ENCODE measurements around the gene MICAL3.
"Not testable (repeated sequence)": the region's sequence is repeated elsewhere in the genome, so short reads cannot be mapped to it uniquely, and the experiment has no call there.

MICAL3 gene

DNA sequence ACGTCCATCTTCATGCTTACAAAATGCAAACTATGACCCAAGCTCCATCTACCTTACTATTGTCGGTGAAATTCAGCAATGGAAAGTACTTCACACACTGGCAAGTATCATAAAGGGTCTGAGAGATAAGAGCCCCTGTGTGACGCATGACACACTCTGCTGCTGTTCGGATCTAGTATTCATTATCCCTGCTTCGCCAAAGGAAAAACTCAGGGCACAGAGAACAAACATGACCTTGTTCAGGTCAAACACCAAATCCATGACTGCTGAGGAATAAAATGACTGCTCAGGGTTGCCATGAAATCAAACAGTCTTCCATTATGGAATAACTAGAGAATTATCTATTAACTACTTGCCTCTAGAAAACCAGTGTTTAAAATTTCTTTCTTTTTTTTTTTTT lies 73.0 kb downstream of the MICAL3 start:
- DNase-seq (ENCODE audit: low spot score), result no peak

DNA sequence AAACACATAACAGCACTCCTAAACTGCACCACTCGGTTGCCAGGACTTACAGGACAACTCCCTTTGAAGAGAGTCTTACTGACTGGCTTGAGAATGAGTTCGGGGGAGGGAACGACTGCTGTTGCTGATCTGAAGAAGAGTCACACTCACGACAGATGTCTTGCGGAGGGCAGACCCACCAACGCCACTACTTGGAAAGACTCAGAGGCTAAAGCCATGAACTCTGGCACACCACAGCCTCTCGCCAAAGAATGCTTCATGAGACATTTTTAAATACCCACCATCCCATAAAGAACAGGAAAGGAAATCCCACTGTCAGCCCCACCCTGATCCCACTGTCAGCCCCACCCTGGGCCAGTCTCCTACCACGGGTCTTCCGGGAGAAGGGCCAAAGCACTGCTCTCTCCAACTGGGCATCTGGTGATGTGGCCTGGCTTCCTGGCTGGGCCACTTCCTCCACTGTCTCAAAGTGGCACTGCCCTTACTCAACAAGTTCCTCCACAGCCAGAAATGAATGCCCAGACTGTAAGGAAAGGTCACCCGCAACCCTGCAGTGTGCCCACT lies 73.6 kb downstream of the MICAL3 start:
- no peak for DNase-seq (ENCODE audit: low spot score)

DNA sequence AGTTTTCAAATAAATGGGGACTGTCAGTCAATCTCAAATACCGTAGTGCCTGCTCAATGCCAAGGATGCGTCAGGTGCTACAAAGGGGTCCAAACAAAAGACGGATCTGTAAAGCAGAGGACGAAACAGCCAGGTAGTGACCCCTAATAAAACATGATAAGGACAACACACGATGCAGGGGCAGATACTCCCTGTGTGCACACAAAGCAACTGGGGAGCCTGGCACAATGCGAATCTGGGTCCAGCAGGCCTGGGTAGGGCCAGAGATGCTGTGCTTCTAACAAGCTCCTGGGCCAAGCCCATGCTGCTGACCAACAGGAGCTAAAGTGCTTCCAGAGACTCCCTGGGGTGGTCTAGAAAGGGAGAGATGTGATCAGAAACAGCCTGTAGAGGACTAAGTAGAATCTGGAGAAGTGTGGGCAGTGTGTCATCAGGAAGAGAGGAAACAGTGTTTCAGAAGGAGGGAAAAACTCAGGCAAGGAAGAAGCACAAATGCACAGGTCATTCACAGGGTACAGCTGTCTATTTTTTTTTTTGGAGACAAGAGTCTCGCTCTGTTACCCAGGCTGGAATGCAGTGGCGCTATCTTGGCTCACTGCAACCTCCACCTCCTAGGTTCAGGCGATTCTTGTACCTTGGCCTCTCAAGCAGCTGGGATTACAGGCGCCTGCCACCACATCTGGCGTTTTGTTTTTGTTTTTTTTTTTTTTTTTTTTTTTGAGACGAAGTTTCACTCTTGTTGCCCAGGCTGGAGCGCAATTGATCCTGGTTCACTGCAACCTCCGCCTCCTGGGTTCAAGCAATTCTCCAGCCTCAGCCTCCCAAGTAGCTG lies 74.5 kb downstream of the MICAL3 start:
- DNase-seq (ENCODE audit: low spot score), result no peak

DNA sequence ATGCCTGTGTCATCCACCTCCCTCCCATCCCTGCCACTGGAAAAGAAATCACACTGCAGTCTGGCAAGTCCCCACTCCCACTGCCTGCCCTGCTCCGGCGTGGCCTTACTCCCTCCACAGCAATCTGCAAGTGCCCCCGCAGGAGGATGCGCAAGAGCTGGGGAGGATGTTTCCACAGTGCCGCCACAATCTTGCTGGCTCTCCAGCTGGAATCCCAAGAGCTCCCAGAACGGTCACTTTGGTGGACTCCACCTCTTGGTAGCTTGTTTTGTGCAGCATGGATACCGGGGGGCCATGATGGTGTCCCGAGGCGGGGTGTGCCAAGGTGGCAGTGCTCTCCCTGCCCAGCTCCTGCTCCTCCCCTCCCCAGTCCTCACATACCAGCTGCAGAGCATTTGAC lies 76.3 kb downstream of the MICAL3 start:
- no peak for DNase-seq (ENCODE audit: low spot score)

- no peak for DNase-seq (ENCODE audit: low spot score)
These were observed 77.5 kb downstream of the MICAL3 start for GRCh38 chr22:17946662-17947367.

DNA sequence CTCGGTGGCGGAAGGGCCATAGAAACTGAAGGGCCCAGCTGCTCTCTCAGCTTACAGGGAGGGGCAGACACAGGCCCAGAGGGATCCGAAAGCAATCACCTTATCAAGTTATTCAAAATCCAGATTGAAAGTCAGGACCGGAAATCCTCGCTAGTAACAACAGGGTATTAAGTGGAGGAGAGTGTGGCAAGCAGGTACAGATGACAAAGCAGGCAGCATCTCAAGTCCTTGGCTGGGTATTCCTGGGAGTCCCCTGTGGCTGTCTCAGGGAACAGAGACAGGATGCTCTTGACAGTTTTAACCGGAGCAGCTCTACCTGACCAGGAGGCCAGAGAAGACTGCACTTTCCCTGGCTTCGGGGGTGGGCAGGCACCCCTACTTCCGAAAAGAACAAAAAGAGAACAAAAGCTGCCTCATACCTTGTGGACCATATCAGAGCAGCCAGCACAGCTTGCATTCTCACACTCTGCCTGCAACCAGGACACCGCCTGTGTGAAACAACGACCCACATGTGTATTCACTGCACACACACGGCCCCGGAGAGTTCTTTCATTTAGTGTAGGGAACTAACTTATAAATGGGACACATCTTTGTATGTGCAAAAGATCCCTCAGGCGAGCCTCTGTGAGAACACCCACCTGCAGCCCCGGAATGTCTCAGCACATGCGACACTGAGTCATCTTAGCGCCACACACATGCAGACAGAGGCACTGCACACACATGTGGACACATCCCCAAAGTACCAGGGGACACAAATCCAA lies 78.3 kb downstream of the MICAL3 start:
- no peak for DNase-seq (ENCODE audit: low spot score)

- no peak for DNase-seq (ENCODE audit: low spot score)
These were observed 79.0 kb downstream of the MICAL3 start for GRCh38 chr22:17945156-17945887.

DNA sequence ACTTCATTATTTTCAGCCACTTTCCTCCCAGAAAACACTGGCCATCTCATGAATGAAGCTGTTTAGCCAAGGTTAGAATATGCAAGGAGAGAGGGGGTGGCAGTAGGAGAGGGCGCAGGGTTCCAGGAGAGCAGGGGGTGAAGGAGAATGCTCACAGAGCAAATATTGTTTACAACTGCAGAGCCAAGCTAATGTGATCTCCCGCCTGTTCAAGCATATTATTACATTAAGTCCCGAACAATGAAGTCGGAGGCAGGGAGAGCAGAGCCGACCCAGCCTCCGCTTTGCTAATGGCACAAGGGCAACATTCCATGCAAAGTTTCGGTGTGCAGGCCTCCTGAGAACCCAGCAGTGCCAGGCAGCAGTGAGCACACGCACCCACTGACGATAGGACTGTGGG lies 80.1 kb downstream of the MICAL3 start:
- no peak for DNase-seq (ENCODE audit: low spot score)

GRCh38 chr22:17943533-17944249 lies 80.7 kb downstream of the MICAL3 start:
- no peak for DNase-seq (ENCODE audit: low spot score)

DNA sequence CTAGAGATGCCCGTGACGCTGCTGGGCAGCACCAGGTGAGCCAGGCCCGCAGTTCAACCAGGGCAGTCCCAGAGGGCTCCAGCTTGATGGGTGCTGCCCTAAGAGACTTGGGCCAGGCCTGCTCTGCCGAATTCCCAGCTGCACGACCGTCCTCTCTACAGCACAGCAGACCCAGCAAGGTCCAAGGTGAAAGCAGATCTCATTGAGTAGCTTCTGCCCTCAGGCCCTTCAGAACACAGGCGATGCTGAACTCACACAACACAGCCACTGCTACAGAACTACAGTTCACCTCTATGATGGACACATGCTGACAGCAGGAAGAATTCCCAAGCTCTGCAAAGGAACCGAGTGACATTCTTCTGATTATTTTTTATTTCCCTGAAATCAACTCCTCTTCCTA lies 81.6 kb downstream of the MICAL3 start:
- no peak for DNase-seq (ENCODE audit: low spot score)

DNA sequence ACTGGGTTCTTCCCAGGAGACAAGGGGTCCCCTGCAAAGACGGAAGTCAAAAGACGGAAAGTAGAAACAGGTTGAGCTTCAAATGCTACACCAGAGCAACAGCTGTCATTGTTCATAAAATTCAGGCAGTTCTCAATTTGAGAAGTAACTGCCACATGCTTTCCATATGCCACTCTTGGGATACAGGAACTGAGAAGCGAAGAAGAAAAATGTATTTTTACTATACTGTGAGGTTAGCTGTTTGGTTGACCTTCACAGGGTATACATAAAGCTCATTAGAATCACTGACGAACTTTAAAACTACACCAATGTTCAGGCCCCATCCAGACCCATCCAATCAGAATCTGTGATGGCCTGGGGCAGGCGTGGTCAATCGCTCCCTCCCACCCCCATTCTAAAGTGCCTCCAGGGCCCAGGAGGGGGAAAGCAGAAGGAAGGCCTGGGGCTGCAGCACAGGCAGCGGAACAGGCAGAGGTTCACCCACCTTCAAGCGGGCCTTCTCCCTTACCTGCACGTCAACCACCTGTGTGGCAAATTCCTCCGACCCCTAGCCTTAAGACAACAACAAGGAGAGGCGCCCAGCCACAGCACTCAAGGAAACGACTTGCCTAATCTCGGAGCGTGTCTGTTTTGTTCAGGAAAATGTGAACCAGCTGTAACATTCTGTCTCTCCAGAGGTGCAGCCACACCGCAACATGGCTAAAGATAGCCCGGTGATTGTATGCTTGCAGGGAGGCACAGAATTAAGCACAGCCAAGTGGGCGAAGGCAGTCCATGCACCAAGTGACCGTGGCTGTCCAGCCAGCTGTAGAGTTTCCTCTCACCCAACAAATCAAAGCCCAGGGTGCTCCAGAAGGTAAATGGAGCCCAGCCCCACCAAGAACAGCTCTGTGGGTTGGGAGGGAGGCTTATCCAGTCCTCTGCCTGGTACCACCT lies 82.6 kb downstream of the MICAL3 start:
- DNase-seq (ENCODE audit: low spot score), result no peak

DNA sequence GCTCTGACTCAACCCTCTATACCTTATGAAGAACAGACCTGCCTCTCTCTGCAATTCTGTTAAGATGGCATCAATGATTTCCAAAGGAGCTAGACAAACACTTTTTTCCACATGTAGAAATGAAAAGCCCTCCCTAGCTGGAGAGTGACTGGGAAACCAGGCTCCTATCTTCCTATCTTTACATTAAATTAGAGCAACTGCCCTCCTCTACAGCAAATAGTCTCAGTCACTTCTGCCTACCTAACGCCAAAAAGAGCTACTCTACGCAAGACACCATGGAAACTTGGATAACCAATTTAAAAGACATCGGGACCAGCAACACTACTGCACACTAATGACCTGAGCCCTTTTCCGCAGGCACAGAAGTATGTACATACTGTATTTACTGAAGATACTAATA lies 84.8 kb downstream of the MICAL3 start:
- DNase-seq (ENCODE audit: low spot score), result no peak

DNA sequence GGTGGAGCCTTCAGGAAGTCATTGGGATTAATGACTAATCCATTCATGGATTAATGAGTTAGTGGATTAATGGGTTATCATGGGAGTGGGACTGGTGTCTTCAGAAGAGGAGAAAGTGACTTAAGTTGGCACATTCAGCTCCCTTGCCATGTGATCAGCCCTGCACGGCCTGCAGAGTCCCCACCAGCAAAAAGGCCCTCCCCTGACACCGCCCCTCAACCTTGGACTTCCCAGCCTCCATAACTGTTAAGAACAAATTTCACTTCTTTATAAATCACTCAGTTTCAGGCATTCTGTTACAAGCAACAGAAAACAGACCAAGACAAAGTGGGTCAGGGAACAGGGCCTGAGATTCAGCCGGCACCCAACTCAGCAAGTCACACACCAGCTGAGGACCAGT lies 85.3 kb downstream of the MICAL3 start:
- DNase-seq (ENCODE audit: low spot score), result no peak

DNA sequence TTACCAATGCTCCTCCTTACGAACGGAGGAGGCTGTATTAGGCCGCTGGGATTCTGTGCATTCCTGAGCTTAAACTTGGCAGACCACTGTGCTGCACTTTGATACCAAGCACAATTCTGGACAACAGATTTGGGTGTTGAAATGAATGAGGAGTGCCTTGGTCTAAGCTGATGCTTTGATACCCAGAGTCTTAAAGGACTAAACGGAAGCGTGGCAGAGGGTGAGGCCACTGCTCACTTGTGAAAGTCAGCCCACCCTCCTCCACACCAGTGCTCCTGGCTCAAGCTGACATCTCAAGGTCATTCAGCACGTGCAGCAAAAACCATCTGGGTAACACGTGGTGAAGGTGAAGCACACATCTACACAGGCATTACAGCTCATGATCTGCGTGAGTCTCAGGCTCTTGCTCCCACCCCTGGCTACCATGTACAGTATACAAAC lies 85.9 kb downstream of the MICAL3 start:
- no peak for DNase-seq (ENCODE audit: low spot score)

DNA sequence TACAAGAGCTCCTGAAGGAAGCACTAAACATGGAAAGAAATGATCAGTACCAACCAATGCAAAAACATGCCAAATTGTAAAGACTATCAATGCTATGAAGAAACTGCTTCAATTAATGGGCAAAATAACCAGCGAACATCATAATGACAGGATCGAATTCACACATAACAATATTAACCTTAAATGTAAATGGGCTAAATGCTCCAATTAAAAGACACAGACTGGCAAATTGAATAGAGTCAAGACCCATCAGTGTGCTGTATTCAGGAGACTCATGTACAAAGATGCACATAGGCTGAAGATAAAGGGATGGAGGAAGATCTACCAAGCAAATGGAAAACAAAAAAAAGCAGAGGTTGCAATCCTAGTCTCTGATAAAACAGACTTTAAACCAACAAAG lies 91.9 kb downstream of the MICAL3 start:
- DNase-seq (ENCODE audit: low spot score), result not testable (repeated sequence)

GRCh38 chr22:17931400-17931825 lies 92.9 kb downstream of the MICAL3 start:
- DNase-seq (ENCODE audit: low spot score), result no peak

DNA sequence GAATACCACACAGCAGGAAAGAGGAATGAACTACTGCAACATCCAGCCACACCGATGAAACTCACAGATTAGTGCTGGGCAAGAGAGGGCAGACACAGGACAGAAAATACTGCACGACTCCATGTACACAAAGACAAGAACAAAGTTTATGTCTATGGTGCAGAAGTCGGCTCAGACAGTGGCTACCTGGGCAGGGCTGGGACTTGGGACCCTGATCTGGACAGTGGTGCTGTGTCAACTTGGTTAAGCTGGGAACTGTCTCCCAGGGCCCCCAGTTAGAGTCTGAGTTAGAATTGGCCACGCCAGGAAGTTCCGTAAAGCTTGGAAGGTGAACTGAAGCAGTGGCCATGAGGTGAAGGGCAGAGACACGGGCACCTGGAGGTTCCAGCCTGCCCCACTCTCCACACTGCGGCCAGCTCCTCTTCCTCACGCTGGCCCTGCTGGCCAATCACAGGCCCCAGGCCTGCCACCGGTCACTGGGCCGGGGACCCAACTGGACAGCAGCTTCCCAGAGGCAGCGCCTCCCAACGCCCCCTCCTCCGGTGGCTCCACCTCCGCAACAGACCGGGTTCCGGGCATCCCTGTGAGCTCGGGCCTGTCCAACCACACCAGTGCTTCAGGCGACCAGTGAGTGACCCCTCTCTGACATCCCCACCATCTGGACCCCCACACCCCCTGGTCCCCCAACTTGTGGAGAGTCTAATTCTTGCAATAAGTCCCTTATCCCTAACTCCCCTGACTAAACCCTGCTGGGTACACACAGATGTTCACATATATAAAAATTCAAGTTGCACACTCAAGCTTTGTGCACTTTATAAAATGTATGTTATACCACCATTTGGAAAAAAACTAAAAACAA lies 93.7 kb downstream of the MICAL3 start:
- no peak for DNase-seq (ENCODE audit: low spot score)

- no peak for DNase-seq (ENCODE audit: low spot score)
These were observed 94.5 kb downstream of the MICAL3 start for GRCh38 chr22:17929909-17930308.

GRCh38 chr22:17928391-17928790 lies 96.0 kb downstream of the MICAL3 start:
- no peak for DNase-seq (ENCODE audit: low spot score)

Measured in ecto neural progenitor cell (in vitro differentiated cells).